ENCODE results near the gene PAPOLA.

Gene PAPOLA

DNA sequence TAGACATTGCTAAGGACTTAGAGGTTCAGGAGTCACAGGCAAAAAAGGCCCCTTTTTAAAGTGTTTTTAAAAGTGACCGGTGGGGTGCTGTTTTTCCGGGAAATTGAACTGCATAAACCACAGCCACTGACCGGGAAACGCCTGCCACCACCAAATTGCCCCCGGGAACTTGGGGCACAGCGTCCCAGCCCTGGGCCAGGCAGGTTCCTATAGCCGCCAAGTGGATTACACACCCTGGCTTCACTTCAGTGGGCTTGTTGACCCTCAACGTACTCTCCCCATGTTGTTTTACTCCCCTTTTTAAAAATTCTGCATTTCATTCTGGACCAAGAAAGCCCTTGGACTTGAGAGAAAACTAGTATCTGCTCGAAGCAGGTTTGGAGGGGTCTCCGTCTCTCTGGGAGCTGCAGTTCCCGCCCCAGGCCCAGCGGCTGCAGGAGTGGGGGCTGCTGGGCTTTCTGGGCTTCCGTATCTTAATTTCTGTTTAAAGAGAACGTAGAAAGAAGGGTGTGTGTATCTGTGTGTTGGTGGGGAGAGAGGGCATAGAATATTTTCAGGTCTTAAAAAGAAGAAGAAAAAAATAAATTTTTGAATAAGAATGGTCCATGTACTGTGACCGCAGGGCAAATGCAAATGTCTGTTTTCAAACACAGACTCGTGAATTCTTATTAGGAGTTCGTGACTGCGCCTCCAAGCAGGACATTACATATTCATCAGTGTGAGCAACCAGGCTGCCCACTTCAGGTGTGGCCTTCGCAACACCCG lies 82.9 kb downstream of the PAPOLA start:
- DNase-seq (ENCODE audit: low read depth in 1 of 2, low spot score in 1 of 2): no peak

DNA sequence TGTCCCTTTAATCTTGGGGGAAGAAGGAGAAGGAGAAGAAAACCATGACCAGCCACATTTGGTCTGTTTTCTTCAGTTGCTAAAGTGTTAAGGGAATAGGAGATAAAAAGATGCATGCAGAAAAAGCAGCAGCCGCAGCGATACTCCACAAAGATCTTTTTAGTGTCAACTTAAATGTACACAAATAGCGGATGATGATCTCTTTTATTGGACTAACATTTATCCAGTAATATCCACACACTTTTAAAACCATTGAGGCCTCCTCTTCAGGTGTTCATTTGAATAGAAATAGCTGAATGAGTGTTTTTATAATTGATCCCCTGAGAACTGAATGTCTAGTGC lies 83.5 kb downstream of the PAPOLA start:
- no peak for DNase-seq (ENCODE audit: low read depth in 1 of 2, low spot score in 1 of 2)

DNA sequence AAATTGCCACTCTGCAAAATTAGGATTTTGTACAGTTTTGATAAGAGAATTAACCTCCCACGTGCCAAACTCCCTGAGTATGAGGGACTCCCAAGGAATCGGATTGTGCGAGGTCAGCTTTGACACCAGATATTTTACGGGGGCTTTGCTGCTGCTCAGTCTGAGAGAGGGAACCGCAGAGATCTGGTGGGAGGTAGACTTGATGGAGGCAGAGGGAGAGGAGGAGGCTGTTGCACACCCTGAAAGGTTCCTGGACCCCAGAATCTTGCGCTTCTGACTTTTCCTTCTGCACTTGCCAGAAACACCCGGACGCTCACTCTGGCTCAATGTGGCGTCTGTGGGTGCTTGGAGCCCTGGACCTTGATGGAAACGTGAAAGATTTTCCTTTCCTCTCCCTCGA lies 83.9 kb downstream of the PAPOLA start:
- DNase-seq (ENCODE audit: low read depth in 1 of 2, low spot score in 1 of 2): no peak

DNA sequence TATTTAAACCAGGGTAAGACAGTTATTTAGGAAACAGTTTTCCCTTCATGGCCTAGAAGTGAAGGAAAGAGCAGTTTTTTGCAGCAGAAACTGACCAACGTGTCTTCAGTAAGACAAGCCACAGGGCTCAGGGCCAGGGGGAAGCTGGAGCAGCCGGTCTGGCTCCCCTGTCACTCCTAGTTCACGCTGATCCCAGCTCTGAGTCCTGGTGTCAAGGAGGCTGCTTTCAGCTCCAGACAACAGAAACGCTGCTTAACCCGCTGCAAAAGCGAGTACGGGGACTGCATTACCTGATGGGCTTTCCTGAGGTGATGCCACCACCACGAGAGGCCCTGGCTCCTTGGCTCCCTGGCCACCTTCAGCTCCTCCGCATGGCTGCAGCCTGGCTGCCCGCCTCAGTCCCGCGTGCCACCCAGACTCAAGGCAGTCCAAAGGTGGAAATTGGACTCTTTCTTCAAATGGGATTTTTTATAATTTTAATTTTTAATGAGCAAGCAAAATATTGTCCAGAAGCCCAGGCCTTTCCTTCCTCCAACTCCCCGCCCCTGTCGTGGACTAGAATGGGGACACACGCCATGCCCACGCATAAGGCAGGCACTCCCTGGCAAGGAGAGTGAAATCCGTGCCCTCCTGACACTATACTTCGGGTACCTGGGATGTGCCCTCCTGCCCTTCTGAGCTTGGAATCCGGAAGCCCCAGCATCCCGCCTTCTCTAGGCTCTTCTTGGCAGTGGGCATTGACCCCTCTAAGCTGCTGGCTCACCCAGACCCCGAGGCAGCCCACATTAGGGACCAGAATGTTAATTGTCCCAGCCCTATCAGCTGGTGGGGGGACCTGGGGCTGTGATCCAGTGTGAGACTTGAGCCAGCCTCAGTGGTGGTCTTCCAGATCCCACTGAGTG lies 85.0 kb downstream of the PAPOLA start:
- DNase-seq (ENCODE audit: low read depth in 1 of 2, low spot score in 1 of 2): no peak

DNA sequence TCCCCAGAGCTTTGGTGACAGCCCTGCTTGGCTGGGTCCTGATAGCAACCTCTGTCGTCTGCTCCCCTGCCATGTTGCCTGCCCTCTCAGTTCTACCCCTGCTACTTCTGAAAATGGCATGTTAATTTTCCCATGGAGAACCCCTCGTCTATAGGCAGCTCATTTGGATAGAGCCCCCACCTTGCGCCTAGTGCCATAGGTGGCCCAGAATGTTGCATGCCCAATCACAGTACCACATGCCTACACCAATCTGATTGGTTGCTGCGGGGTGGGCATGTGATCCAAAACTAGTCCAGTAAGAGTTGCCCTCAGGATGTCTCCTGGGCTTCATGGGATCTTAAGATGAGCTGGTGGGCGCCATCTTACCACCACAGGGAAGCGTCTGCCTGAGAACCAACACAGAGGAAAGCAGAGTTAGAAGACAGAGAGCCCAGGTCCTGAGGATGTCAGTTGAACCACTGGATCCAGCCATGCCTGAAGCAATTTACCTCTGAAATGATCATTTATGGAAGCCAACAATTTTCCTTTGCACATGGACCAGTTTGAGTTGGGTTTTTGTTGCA lies 85.7 kb downstream of the PAPOLA start:
- no peak for DNase-seq (ENCODE audit: low read depth in 1 of 2, low spot score in 1 of 2)

DNA sequence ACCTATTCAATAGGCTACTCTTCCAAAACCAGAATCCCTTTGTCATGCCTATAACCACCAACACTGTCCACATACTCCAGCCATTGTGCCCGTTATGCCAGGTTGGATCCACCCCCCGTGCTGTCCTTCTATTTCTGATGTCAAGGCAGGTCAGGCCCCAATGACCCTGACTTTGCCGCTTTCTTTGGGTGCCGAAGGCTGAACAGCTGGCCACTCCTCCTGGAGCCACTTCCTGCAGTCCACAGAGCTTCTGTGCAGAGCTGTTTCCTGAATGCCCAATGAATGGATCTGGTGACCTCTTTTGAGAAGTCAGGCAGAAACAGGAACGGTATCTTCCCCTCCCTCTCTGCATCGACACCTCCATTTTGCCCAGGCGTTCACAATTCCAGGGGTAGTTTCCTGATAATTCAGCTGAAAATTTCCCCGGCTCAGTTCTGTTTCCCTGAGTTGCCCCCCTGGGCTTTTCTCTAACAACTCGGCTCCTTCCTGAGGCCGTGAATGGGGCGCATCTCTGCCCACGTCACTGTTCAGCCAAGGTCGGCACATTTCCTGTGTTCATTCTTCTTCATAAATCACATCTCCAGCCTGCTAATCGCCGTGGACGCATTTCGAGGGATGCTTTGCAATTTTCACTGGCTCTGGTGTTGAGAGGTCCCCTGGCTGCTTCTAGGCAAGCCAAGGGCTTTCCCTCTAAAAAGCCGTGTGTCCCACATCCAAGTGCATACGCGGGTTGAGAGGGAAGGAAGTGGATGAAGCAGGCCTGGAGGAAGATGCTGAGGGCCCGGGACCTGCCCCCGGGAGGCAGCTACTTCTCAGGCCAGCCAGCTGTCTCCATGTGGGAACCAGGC lies 86.5 kb downstream of the PAPOLA start:
- DNase-seq (ENCODE audit: low read depth in 1 of 2, low spot score in 1 of 2): no peak

DNA sequence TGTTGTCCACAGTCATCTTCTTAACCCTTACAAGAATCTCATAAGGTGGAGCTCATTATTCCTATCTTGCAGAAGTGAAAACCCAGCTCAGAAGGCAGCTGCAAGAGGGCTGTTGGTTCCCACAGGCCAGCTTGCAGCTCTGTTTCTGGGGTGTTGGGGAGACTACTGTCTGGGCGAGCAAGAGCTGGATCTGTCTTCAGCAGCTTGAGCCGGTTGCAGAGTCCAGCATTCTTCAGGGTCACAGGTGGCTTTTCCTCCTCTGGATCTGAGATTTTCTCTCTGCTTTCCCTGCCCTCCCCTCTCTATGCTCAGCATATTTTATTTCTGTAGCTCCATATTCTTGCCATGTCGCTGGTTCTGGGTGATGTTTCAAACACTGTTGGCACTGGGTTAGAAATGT lies 87.4 kb downstream of the PAPOLA start:
- DNase-seq (ENCODE audit: low read depth in 1 of 2, low spot score in 1 of 2): no peak

DNA sequence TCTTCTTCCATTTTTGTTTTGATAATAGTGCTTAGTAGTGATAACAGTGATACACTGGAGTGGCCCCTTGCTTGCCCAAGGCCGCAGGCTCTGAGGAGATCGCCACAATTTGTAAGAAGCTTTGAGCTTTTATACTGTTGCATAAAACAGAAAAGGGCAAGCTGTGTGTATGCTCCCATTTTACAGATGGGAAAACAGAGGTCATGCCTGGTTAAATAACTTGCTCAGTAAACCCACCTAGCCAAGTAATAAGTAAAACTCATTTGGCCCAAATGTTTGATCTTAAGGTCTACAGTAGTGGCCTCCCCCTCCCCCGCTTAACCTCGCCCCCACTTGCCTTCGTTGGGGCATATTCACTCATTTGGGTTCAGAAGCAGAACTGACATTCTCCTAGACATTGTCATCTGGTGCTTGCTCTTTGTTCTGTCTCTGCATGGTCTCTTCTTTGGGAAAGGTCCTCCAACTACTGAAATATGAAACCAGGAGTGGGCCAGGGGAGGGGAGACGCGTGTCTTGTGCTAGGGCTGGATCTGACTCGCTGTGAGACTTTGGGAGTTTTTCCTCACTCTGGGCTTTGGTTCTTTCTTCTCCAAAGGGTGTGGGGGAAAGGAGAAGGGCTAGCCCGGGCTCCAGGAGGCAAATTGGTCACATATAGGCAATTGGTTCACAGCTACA lies 88.1 kb downstream of the PAPOLA start:
- no peak for DNase-seq (ENCODE audit: low read depth in 1 of 2, low spot score in 1 of 2)

DNA sequence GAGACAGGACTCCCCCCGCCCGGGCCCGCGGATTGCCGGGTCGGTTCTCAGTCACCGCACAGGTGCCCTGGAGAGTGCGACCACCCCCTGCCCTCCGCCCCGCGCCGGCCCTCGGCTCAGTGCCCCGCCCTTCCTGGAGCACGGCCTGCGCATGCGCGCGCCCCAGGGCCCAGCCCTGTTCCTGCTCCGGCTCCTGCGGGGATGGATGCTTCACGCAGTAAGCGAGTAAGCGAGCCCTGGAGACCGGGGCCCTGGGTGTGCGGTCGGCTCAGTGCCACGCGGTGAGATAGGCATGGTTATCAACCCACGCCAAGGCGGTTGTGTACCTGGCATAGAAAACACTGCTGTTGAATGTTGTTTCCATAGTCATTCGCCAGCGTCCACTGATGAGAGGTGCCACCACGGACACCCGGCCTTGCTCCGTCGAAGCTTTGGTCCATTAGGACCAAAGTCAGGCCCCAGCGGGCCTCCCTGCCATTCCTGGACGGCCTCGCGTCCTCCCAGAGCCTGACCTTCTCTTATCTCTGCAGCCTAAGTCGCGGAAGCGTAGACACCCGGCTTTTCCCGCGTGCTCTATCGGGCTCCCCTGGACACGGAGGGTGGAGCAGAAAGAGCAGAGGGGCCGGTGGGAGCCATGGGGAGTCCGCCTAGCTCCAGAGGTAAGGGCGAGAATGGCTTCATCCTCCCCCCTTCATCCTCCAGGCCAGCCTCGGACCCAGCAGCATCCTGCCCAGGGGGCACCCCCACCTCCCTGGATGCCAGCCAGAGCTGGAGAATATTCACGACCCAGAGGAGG lies 90.6 kb downstream of the PAPOLA start:
- peak; percentile 38 to 43 for DNase-seq (ENCODE audit: low read depth in 1 of 2, low spot score in 1 of 2)

DNA sequence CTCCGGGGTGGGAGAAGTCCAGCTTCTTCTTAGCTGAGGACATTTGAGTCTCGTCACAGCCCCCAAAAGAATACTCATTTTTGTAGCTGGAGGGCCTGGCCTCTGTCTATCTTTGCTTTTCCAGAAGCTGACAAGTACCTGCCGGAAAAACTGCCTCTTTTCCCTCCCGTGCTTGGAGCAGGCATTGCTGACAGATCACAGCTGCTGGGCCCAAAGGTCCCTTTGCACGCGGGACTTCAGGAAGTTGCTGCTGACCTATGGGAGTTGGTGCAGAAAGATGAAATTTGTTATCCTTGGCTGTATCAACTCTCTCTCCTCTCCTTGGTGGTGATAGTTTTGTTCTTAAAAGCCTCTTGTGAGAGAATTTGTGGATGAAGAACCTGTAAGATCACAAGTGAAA lies 92.8 kb downstream of the PAPOLA start:
- DNase-seq (ENCODE audit: low read depth in 1 of 2, low spot score in 1 of 2): no peak

DNA sequence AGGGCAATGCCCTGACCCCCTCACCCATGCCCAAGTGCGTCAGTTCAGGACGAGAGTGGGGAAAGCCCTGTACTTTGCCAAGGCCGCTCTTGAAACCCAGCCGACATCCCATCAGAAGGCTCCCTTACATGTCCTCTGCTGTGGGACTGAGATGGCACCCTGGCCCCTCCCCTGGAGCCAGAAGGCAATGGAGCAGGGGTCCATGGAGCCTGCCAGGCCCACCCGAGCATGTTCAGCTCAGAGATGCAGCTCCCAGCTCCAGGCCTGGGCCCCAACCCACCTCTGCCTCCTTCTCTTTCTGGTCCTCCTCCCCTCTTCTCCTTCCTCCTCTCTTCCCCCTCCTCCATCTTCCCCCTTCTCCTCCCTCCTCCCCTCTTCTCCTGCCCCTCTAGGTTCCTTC lies 95.5 kb downstream of the PAPOLA start:
- no peak for DNase-seq (ENCODE audit: low read depth in 1 of 2, low spot score in 1 of 2)

DNA sequence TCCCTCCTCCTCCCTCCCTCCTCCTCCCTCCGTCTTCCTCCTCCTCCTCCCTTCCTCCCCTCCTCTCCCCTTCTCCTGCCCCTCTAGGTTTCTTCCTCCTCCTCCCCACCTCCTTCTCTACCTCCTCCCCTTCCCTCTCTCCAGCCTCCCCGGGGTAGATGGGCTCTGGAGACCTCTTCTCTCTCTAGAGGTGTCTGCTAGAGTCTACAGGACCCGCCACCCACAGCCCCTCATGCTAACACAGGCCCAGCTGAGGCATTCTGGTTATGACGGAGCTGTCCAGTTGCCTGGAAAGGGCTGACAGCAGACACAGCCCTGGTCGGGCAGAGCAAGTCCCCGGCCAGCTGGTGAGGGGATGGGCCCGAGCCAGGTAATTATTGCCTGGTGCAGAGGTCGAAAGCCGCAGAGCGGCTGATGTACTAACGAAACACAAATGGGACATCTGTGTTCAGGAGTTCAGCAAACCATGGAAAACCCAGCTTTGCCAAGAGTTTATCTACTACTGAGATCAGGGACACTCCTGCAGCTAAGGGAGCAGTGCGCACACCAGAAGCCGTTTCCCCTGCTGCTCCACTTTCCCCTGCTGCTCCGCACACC lies 96.2 kb downstream of the PAPOLA start:
- no peak for DNase-seq (ENCODE audit: low read depth in 1 of 2, low spot score in 1 of 2)

DNA sequence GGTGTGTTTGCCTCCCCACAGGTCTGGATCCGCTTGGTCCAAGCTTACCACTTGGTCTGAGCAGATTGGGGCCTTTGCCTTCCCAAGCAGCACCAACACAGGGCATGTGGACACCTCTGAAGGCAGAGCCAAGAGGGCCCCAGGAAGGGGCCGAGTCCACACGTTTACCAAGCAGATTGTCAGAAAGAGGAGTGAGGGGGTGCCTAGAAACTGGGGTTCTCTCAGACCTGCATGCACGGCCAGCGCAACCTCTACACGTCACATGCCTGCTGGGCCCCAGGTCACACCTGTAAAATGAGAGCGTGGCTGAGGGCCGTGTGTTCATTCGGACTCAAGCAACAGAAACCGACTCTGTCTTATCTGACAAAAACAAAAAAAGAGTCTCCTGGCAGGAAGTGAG lies 96.9 kb downstream of the PAPOLA start:
- no peak for DNase-seq (ENCODE audit: low read depth in 1 of 2, low spot score in 1 of 2)

DNA sequence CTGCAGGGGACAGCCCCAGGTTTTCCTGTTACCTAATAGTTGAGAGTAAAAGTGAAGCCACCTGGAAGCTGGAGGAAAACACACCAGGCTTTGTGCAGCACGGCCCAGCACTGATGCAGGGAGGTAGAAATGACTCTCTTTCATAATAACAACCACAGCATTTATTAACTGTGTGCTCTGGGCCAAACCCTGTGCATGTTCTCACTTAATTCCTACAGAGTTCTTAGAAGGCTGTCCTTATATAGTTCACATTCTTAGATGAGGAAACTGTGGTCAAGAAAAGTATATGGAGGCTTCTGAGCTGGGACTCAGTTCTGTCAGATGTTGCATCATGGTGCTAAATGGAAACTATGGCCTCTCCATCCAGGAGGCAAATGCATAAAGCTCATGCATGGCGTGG lies 100.0 kb downstream of the PAPOLA start:
- DNase-seq (ENCODE audit: low read depth in 1 of 2, low spot score in 1 of 2): no peak

DNA sequence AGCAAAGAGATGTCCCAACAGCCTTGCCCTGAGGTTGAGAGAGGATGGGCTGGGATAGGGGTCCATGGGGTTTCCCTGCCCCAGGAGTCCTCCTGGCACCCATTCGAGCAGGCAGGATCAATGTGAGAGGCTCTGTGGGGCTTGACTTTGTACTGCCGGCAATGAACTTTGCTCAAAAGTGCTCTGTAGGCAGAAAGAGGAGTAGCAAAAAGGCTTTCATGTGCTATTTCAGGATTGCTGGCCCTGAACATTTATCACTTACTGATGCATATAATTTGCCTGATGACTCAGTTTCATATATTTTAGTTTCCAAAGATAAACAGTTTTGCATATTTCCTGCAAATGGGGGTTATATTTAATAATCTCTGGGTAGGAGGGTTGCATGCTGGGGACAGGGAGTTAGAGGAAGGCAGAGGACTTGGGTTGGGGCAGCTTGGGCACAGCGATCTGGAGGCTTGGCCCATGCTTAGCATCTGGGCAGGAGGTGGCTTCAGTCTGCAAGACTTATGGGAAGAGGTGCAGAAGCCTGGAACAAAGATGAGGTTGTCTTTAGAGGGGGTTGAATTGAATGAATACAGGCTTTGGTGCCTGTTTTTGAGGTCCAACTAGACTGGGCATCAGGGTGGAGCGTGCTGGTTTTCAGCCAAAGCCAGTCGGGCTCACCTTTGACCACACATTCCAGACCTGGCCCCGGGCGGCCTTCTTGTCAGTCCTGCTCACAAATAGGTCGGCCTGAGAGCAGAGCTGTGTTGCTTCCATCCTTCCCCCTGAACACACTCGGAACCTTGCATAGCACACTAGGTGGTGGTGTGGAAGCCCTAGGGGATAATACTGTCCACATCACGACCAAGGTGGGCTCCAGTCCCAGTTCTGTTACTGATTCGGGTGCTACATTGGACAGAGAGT lies 101.4 kb downstream of the PAPOLA start:
- DNase-seq (ENCODE audit: low read depth in 1 of 2, low spot score in 1 of 2): no peak

DNA sequence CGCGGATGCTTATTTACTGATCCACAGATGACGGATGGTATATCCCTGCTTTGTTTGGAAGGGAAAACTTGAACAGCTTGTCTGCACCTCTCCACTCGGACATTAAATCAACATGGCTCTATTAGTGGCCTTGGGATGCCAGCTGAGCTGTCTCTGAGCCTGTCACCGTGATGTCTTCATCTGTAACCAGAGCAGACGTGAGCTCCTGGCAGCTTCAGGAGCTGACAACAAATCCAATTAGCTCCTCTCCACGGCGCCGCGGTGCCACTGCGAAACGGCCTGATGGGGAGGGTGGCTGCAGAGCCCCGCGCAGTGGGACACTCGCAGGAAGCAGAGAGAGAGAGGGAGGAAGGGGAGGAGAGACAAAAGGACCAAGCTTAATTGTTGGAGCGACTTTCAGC lies 112.3 kb downstream of the PAPOLA start:
- DNase-seq (ENCODE audit: low read depth in 1 of 2, low spot score in 1 of 2): no peak

DNA sequence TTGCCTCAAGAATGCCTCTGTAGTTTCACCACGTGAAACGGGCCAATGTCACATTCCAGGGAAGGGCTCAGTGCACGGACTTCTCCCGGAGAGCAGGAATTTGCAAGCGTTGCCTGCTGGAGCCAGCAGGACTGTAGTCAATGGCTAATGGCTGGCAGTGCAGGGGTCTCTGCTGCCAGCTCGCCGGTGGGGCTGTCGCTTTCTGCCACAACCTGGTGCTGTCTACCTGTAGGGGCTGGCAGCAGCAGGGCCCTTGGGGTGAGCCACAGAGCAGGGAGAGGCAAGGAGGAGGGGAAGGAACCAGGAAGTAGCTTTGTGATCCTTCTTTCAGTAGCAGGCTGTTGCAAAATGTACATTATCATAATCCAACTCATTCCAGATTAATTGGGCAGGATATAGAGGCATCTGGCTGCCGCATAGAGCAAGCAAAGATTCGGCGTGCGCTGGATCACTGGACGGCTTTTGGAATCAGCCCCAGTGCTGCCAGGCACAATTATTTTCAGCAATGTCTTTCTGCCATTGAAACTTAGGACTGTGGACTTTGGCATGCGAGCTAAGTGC lies 114.1 kb downstream of the PAPOLA start:
- DNase-seq (ENCODE audit: low read depth in 1 of 2, low spot score in 1 of 2): no peak
